Hematopoietic multipotent progenitor cell (in vitro differentiated cells): ENCODE measurements around the gene OPHN1. TPM values are rescaled to one million over a fixed set of nuclear protein-coding genes. Genes with fewer than 3 reads are reported as not detected.

Source experiments
- DNase-seq, 3 donors: peaks; one replicate each; pipeline ENCODE4 v3.0.0-alpha.2; 2011 to 2015; ENCODE audit warnings: low read depth in 2 of 3, low spot score in 2 of 3
- total RNA-seq: library from RNA; depleted of rRNA; stranded (reverse); fragments of >200 nt; gene quantifications from one replicate; pipeline ENCODE4 v1.2.3, GENCODE V29; 2012

OPHN1 gene
- total RNA-seq = 2.4 TPM

- DNase-seq = peak in 1 of 3 donors; percentile 2
These were observed at the start of gene OPHN1 for GRCh38 chrX:68433155-68433980. Gene OPHN1, minus strand, starts transcription at chrX:68433495. Its CDS starts 475 bp downstream, at chrX:68433020.

DNA sequence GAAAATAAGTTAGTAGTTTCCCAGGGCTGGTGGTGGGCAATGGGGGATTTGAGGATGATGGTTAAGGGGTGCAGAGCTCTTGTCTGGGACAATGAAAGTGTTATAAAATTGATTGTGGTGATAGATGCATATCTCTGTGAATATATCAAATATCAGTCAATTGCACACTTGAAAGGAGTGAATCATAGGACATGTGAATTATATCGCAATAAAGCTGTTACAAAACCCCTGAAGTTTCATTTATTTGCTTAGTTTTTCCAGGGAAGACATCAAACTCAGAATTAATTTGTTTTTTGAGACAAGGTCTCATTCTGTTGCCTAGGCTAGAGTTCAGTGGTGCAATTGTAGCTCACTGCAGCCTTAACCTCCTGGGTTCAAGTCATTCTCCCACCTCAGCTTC is 47.7 kb upstream of the OPHN1 start:
- DNase-seq = no peak

DNA sequence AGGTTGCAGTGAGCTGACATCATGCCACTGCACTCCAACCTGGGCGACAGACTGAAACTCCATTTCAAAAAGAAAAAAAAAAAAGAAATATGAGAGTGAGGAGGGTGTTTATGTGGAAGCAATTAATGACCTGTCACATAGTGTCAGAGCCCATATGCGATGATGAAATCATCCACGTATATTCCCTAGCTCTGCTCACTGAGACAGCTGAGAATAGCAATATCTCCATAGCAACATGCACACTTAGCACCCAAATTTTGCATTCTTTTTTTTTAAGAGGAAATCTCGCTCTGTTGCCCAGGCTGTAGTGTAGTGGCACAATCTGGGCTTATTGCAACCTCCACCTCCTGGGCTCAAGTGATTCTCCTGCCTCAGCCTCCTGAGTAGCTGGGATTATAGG is 31.5 kb upstream of the OPHN1 start:
- DNase-seq = no peak

DNA sequence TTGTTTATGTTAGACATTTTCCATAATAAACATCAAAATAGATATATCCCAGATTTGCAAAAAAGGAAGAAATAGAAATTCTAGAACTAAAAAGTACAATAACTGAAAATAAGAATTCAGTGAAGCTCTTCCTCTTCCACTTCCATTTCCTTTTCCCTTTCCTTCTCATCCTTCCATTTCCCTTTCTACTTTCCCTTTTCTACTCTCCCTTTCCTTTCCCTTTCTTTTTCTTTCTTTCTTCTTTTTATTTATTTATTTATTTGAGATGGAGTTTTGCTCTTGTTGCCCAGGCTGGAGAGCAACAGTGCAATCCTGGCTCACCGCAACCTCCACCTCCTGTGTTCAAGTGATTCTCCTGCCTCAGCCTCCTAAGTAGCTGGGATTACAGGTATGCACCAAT is 30.6 kb upstream of the OPHN1 start:
- no peak for DNase-seq

DNA sequence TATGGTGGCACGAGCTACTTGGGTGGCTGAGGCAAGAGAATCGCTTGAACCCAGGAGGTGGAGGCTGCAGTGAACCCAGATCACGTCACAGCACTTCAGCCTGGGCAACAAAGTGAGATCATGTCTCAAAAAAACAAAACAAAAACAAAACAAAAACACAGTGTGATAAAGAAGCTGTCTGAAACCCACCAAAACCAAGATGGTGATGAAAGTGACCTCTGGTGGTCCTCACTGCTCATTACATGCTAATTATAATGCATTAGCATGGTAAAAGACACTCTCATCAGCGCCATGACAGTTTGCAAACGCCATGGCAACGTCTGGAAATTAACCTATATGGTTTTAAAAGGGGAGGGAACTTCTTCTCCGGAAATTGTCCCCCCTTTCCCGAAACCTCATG is 29.4 kb upstream of the OPHN1 start:
- peak in 2 of 3 donors; percentile 31 to 69 for DNase-seq

GRCh38 chrX:68462197-68462596 is 28.9 kb upstream of the OPHN1 start:
- DNase-seq = no peak

- no peak for DNase-seq
These were observed 28.3 kb upstream of the OPHN1 start for GRCh38 chrX:68461576-68461975.

DNA sequence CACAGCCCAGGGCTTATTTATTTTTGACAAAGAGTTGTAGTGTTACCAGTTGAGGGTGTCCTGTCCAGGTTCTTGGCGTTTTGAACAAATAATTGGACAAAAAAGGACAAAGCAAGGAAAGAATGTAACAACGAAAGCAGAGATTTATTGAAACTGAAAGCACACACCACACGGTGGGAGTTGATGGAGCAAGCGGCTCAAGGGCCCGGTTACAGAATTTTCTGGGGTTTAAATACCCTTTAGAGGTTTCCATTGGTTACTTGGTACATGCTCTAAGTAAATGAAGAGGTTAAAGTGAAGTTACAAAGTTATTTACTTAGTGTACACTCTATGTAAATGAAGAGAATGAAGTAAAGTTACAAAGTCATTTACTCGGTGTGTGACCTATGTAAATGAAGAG is 27.8 kb upstream of the OPHN1 start:
- DNase-seq = no peak

- no peak for DNase-seq
These were observed 21.8 kb upstream of the OPHN1 start for GRCh38 chrX:68455151-68455510.

DNA sequence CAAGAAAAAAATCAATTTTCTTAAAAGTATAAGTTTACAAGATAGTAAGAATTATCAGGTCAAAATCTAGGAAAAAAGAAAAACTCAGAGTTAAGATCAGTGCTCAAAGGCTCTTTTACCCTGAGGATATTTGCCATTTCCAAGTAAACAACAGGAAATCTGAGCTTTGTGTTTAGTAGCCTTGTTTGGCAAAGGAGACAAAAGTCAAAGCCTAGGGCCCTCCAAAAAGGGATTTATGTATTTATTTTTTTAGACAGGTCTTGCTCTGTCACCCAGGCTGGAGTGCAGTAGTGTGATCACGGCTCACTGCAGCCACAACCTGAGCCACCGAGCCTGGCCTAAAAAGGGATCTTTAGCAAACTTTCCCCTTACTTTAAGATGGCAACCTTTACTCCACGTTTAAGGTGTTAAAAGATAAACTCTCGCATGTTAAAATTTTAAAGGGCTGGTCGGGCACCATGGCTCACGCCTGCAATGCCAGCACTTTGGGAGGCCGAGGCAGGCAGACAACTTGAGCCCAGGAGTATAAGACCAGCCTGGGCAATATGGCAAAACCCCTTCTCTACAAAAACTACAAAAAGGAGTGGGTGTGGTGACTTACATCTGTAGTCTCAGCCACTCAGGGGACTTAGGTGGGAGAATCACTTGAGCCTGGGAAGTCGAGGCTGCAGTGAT is 21.3 kb upstream of the OPHN1 start:
- DNase-seq = no peak

DNA sequence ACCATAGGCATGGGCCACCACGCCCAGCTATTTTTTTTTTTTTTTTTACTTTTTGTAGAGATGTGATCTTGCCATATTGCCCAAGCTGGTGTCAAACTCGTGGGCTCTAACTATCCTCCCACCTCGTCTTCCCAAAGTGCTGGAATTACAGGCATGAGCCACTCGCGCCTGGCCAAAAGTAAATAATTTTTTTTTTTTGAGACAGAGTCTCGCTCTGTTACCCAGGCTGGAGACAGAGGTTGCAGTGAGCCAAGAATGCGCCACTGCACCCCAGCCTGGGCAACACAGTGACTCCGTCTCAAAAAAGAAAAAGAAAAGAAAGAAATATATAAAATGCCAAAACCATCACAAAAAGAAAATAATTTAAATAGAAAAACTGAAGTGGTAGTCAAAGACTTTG is 18.4 kb upstream of the OPHN1 start:
- DNase-seq = no peak

- DNase-seq = peak in 2 of 3 donors; percentile 33 to 78
These were observed 10.0 kb upstream of the OPHN1 start for GRCh38 chrX:68443155-68443868.

- no peak for DNase-seq
These were observed 7.6 kb upstream of the OPHN1 start for GRCh38 chrX:68440940-68441339.

DNA sequence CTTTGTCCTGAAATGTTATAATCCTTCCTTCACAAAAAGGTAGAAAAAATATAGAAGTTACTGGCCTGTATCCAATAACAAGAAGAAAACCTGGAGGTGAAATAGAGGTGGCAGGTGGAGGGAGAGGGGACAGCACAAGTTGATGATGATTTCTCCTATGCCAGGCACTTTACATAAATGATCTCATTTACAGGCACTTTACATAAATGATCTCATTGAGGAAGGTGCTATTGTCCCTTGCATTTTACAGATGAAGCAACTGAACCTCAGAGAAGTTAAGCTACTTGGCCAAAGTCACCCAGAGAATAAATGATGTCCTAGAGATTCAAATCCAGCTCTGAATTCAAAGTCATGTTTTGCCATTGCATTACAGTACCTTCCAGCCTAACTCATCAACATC is 7.1 kb upstream of the OPHN1 start:
- DNase-seq = no peak

DNA sequence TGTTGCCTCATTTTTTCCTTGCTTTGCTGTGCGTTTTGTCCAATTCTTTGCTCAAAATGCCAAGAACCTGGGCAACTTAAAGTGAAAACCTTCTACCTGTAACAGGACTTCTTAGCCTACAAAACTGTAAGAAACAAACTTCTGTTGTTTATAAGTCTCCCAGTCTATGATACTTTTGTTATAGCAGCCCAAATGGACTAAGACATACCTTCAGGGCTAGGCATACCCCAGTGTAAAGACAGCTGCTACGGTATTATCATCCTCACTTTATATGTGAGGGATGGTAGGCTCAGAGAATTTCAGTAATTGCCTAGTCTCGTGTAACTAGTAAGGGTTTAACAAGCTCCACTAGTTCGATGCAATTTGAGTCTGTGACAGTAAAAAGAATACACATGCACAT is 6.0 kb upstream of the OPHN1 start:
- no peak for DNase-seq

- peak in 1 of 3 donors; percentile 4 for DNase-seq
These were observed 5.3 kb upstream of the OPHN1 start for GRCh38 chrX:68438575-68438974.

DNA sequence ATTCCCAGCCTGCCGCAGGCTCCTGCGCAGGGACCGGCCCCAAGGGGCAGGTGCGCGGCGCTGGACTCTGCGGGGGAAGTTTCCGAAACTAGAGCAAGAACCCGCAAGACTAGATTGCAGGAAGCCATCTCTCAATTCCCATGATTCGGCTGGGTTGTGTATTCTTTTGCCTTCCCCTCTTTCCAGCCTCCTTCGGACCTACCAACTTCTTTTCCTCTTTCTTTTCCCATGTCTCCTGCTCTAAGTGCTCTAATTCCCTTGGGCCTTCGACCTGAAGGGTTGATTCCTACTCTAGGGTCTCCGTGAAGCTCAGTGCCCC is 645 bp upstream of the OPHN1 start:
- DNase-seq = no peak

- peak in 1 of 3 donors; percentile 2 for DNase-seq
These were observed 647 bp downstream of the OPHN1 start for GRCh38 chrX:68432648-68433047.

DNA sequence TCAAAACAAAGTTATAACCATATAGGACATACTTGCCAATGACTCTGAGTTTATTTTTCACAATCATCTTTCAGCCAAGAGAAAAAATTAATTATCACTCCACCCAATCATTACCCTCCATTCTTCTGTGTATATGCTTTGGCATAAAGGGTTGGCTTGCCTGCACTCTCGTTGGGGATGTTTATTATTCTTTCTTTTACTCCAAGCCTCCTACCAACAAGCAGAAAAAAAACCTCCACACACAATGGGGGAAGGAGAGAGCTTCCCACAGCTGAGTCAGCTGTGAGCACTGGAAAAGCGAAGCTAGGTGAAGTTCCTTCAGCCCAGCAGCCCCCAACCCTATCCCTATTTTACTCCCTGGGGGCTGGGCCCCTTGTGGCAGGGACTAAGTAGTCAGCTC is 1.5 kb downstream of the OPHN1 start:
- DNase-seq = no peak

GRCh38 chrX:68429216-68429615 is 4.1 kb downstream of the OPHN1 start:
- DNase-seq = no peak

- no peak for DNase-seq
These were observed 4.9 kb downstream of the OPHN1 start for GRCh38 chrX:68428431-68428830.

DNA sequence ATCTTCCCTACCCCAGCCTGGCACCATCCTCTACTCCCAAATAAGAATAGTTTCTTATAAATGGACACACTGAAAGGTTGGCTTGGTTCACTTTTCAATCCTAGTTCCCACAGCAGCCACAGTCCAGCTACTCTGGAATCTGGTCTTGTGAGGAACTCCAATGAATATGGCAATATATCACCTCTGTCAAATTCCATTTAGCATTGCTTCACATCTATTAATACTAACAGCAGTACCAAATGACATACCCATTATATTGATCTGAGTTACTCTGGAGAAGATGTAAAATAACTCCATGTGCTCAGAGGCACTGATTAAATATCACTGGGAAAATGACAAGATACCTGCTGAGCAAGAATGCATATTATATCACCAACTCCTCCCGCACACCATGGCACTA is 8.6 kb downstream of the OPHN1 start:
- DNase-seq = no peak
